ENCODE data around the gene ZC3H7A.
A peak's percentile ranks its signal among the peaks of the same experiment; 100 is the strongest.
"Not testable (repeated sequence)": the region's sequence is repeated elsewhere in the genome, so short reads cannot be mapped to it uniquely, and the experiment has no call there.

Gene ZC3H7A

GRCh38 chr16:11797166-11797956 is at the start of gene ZC3H7A:
TSS of gene ZC3H7A (minus strand) at chr16:11797258. CDS start at chr16:11782354, 14,904 bp downstream.
- peak; percentile 82 for DNase-seq

GRCh38 chr16:11844499-11844898 is 47.4 kb upstream of the ZC3H7A start:
- no peak for DNase-seq

- DNase-seq, result no peak
These were observed 46.8 kb upstream of the ZC3H7A start for GRCh38 chr16:11843861-11844260.

GRCh38 chr16:11843206-11843605 is 46.1 kb upstream of the ZC3H7A start:
- no peak for DNase-seq

DNA sequence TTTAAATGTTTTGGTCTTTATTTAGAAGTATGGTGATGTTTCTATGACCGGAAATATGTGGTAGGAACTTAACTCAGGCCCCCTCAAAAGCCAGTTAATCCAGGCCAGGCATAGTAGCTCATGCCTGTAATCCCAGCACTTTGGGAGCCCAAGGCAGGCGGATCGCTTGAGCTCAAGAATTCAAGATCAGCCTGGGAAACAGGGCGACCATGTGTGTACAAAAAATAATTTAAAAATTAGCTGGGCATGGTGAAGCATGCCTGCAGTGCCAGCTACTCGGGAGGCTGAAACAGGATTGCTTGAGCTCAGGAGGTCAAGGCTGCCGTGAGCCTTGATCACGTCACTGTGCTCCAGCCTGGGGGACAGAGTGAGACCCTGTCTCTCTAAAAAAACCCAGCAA is 44.0 kb upstream of the ZC3H7A start:
- DNase-seq, result no peak

DNA sequence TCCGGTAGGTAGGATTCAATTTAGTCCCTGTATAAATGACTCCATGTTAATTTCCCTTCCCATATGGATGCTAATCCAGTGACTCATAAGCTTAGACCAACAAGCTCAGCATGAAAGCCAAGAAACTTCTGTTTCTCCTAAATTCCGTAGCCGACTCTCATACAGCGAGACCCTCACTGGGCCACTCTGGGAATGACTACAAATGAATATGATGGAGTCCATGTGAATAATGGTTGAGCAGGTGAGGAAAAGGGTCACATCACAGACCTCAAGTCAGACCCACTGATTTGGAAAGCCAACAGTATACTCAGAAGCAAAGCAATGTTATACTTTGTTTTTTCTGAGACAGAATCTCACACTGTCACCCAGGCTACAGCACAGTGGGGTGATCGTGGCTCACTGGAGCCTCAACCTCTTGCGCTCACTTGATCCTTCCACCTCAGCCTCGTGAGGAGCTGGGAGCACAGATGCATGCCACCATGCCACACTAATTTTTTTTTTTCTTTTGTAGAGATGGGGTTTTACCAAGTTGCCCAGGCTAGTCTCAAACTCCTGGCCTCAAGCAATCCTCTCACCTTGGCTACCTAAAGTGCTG is 39.7 kb upstream of the ZC3H7A start:
- DNase-seq, result no peak

DNA sequence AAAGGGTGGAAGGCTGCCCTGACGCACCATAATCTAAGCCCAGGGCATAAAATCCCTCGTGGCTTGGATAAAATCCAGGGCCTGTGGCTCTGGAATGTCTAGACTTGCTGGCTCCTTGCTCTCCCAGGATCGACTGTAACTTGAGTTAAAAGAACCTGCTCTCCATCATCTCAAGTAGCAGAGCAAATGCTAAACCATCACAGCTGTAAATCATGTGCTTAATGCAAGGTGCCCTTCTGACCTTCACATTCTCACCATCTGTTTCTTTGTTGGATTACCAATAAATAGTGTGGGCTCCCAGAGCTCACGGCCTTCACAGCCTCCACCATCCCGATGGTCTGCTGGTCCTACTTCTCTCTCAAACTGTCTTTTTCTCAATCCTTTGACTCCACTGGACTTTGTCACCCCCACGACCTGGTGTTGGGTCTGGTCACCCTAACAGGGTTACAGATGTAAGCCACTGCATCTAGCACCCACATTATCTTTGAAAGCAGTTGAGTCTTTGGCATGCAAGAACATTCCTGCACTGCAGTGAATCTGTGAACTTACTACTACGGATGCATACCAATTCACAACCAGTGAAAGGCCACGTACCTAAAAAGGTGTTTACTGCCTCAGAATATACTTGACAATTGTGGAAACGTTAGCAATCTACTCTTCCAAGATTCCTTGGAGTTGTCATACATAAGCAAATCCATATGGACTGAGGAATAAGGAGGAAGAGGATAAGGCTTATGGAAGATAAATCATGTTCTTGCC is 39.0 kb upstream of the ZC3H7A start:
- no peak for DNase-seq

DNA sequence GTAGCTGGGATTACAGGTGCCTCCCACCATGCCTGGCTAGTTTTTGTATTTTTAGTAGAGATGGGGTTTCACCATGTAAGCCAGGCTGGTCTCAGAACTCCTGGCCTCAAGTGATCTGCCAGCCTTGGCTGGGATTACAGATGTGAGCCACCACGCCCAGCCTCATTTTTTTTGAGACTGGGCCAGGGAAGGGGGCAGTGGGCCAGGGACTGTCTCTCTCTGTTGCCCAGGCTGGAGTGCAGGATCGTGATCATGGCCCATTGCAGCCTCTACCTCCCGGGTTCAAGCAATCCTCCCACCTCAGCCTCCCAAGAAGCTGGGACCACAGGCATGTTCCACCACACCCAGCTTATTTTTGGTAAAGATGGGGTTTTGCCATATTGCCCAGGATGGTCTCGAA is 38.3 kb upstream of the ZC3H7A start:
- no peak for DNase-seq

DNA sequence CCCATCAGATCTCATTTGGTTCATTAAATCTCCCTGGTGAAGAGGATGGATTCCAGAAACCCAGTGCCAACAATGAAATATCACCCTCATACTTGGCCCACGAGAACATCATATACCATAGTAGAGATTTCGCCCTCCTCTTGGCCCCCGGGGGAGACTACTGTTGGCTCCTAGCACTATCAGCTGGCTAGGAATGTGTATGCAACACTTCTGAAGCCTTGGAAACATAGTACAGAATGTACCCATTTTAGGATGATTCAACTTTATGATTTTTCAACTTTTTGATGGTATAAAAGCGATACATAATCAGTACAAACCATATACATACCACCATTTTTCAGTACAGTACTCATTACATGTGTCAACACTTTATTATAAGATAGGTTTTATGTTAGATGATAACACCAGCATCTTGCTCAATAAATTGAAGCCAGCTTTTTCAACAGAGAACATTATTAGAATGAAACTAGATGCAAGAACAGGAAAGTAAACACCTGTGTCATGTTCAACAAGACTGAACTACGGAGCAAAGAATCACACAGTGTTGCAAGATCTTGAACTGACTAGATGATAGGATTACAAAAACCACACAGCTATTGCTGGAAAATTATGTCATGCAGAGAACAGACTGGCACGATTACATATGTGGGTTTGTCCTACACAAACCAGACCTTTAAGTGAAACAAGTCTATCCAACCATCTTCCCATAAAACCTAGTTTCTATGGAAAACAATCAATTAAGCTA is 37.1 kb upstream of the ZC3H7A start:
- no peak for DNase-seq

DNA sequence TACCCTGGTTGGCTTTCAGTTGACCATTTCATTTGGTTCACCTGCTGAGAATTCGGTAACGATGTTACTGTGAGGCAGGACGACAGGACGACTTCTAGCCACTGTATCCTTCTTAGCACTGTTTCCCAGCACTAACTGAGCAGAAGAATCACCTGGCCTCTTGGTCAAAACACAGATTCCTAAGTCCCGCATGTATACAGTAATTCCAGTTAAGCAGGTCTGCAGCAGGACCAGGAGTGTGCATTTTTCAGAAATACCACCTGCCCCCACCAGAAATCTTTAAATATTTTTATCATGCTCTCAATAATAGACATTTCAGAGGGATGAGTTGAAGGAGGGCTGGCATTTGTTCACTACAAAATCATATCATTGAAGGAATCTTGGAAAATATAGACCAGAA is 31.6 kb upstream of the ZC3H7A start:
- no peak for DNase-seq

DNA sequence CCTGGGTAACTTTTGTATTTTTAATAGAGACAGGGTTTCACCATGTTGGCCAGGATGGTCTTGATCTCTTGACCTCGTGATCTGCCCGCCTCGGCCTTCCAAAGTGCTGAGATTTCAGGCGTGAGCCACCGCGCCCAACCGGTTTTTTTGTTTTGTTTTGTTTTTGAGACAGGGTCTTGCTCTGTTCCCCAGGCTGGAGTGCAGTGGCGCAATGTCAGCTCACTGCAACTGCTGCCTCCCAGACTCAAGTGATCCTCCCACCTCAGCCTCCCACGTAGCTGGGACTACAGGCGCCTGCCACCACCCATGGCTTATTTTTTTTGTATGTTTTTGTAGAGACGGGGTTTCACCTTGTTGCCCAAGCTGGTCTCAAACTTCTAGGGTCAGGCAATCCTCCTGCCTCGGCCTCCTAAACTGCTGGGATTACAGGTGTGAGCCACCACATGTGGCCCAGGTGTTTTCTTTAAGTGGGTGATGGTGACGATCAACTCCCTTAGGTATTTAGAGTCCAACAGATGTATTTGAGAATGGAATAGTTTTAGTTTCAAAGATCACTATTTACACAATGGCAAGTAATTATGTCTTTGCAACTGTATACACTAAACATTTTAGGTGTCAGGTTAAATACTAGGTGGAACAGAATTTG is 28.6 kb upstream of the ZC3H7A start:
- not testable (repeated sequence) for DNase-seq

DNA sequence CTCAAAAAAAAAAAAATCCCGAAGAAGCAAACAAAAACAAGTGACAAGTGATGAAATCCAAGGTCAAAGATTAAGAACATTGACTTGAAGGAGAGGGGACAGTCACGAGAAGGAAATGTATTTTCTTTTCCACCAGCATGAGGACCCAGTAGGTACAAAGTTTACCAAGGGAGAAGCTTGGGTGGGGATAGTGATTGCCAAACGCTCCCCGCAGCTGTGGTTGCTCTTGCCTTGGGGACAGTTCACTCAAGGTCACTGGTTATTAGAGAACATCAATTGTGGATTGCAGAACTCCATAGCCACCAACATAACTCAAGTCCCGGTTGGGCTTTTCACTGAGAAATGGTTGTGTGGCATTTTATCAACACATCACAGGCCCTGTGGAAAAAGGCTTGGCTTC is 27.3 kb upstream of the ZC3H7A start:
- no peak for DNase-seq

- DNase-seq, result not testable (repeated sequence)
These were observed 26.6 kb upstream of the ZC3H7A start for GRCh38 chr16:11823645-11824044.

- no peak for DNase-seq
These were observed 22.7 kb upstream of the ZC3H7A start for GRCh38 chr16:11819798-11820197.

DNA sequence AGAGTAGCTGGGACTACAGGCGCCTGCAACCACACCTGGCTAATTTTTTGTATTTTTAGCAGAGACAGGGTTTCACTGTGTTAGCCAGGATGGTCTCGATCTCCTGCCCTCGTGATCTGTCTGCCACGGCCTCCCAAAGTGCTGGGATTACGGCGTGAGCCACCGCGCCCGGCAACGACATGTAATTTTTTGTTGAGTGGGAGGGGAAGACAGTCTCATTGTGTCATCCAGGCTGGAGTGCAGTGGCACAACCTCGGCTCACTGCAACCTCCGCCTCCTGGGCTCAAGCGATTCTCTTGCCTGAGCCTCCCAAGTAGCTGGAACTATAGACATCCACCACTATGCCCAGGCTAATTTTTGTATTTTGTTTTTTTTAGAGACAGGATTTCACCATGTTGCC is 21.9 kb upstream of the ZC3H7A start:
- not testable (repeated sequence) for DNase-seq

DNA sequence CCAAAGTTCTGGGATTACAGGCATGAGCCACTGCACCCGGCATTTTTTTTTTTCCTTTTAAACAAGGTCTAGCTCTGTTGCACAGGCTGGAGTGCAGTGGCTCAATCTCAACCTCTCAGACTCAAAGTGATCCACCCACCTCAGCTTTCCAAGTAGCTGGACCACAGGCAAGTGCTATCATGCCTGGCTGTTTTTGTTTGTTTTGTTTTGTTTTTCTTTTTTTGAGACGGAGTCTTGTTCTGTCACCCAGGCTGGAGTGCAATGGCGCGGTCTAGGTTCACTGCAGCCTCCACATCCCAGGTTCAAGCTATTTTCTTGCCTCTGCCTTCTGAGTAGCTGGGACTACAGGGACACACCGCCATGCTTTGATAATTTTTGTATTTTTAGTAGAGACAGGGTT is 19.1 kb upstream of the ZC3H7A start:
- DNase-seq, result no peak

- DNase-seq, result not testable (repeated sequence)
These were observed 17.7 kb upstream of the ZC3H7A start for GRCh38 chr16:11814800-11815199.

- no peak for DNase-seq
These were observed 9.7 kb upstream of the ZC3H7A start for GRCh38 chr16:11806721-11807120.

DNA sequence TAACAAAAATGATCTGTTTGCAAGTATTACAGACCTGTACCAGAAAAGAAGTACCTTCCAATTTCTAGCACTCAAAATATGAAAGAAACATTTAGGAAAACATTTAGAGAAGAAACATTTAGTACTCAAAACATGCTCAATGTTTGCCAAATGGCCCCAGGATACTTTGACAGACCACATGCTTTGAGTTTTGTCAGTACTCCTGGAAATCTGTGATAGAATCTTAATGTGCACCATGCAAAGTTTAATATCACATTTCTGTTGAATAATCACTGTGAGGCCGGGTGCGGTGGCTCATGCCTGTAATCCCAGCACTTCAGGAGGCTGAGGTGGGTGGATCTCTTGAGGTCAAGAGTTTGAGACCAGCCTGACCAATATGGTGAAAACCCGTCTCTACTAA is 8.5 kb upstream of the ZC3H7A start:
- DNase-seq, result no peak

- no peak for DNase-seq
These were observed 4.5 kb upstream of the ZC3H7A start for GRCh38 chr16:11801481-11802021.

DNA sequence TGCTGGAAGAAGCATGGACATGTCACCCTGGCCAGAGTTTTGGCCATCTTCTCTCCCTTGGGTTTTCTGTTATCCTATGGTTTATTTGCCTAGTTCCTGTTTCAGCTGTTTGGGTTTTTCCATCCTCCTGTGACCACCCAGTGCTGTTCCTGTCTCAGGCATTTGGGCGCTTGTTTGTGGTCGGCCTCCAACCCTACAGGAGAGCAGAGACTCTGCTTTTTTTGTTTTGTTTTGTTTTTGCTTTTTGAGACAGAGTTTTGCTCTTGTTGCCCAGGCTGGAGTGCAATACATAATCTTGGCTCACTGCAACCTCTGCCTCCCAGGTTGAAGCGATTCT is 3.3 kb upstream of the ZC3H7A start:
- no peak for DNase-seq

Measured in DMS79 (cell line).